Prostate gland (tissue), 2 donors: Measurements from ENCODE around the gene ATP5ME. TPM values are rescaled to one million over a fixed set of nuclear protein-coding genes. Genes with fewer than 3 reads are reported as not detected.

Experiments used
- DNase-seq: peaks from one replicate; pipeline ENCODE4 v3.0.0-alpha.2; 2019; ENCODE audit warnings: low spot score
- H3K27ac ChIP-seq, 2 donors: fragments of 200-600 bp; sonication (generic); 2 replicates each; pipeline ENCODE4 v1.5.1; 2017 to 2019
- H3K27me3 ChIP-seq: fragments of 200-600 bp; sonication (generic); replicated peaks from 2 replicates; pipeline ENCODE4 v1.5.1; 2019; ENCODE audit not compliant: insufficient read depth
- H3K36me3 ChIP-seq, 2 donors: fragments of 200-600 bp; sonication (generic); 1 replicate in 1 of 2; 2 replicates in 1 of 2; pipeline versions ENCODE4 v1.5.1 to v1.8.1; 2017 to 2019
- H3K4me1 ChIP-seq: fragments of 200-600 bp; sonication (generic); replicated peaks from 2 replicates; pipeline ENCODE4 v1.5.1; 2019
- H3K4me3 ChIP-seq, 2 donors: fragments of 200-600 bp; sonication (generic); 2 replicates each; pipeline ENCODE4 v1.5.1; 2017 to 2019
- H3K9me3 ChIP-seq: fragments of 200-600 bp; sonication (generic); 2 replicates; pipeline ENCODE4 v1.5.1; 2017
- POLR2A ChIP-seq: fragments of 450-650 bp; IDR thresholded peaks from one replicate; pipeline ENCODE4 v1.6.1; 2016; ENCODE audit warnings: antibody characterized with exemption, mild to moderate bottlenecking
- POLR2AphosphoS5 ChIP-seq: sonication (generic); formaldehyde crosslinking; IDR thresholded peaks from one replicate; pipeline ENCODE4 v1.6.1; 2017; ENCODE audit warnings: antibody characterized with exemption
- WGBS: methylation state at CpG from one replicate; pipeline ENCODE4 v1.1.5; 2018; 5-methylcytosine and 5-hydroxymethylcytosine counted together
- intact Hi-C: fragments of 100-400 bp; cut with DNase I; formaldehyde crosslinking; loops from one replicate; pipeline ENCODE4 v1.14.2; 2022
- total RNA-seq, 2 donors: library from RNA; depleted of rRNA; stranded (reverse); fragments of >200 nt; gene quantifications; one replicate each; pipeline ENCODE4 v1.1.0, GENCODE V29; 2016
- TF ChIP-seq, protein P1 (sequence below), 4 experiments: fragments of 200-600 bp in 2 of 4; fragments of 450-650 bp in 2 of 4; sonication (generic) in 2 of 4; IDR thresholded peaks; 1 replicate in 3 of 4; 2 replicates in 1 of 4; pipeline ENCODE4 v1.5.1; 2016 to 2019; ENCODE audit warnings: antibody characterized with exemption in 4 of 4, mild to moderate bottlenecking in 2 of 4, moderate library complexity in 2 of 4

ATP5ME gene
- total RNA-seq, 2 donors from 2014 or later, result 148 to 313 TPM

DNA sequence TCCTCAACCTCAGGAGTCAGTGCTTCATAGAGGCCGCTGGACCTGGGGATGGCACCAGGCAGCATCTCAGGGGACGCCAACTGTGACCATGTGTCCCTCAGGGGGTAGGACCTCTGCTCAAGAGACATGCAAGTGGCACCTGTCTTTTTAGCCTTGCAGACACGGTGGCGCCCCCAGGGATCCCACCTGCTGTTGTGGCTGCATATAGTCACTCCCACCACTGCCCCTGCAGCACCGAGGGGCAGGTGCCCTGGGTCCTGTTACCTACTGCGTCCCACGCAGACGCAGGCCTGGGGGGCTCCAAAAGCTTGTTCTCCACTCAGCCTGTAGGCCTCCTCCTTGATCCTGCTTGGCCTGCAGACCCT is 2.8 kb upstream of the ATP5ME start:
- no peak overlapping the region for H3K27ac ChIP-seq
- peaks cover 21% of the 10 kb centered on the region for H3K4me1 ChIP-seq
- 83% methylated on average over 8 of the region's 8 CpGs for WGBS
- no peaks in the 10 kb centered on the region for H3K27me3 ChIP-seq
- H3K4me3 ChIP-seq, result no peak overlapping the region
- intact Hi-C loops, result loop anchor here (5.0 to 10.0 kb wide), 3 partner anchors 105 to 342 kb away; partner anchors contain the start of gene ZNF141
- H3K36me3 ChIP-seq, result peaks cover 0 to 3% of the 10 kb centered on the region in 2 donors
- no peak for DNase-seq
- TF ChIP-seq, protein P1, sequence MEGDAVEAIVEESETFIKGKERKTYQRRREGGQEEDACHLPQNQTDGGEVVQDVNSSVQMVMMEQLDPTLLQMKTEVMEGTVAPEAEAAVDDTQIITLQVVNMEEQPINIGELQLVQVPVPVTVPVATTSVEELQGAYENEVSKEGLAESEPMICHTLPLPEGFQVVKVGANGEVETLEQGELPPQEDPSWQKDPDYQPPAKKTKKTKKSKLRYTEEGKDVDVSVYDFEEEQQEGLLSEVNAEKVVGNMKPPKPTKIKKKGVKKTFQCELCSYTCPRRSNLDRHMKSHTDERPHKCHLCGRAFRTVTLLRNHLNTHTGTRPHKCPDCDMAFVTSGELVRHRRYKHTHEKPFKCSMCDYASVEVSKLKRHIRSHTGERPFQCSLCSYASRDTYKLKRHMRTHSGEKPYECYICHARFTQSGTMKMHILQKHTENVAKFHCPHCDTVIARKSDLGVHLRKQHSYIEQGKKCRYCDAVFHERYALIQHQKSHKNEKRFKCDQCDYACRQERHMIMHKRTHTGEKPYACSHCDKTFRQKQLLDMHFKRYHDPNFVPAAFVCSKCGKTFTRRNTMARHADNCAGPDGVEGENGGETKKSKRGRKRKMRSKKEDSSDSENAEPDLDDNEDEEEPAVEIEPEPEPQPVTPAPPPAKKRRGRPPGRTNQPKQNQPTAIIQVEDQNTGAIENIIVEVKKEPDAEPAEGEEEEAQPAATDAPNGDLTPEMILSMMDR (IDR thresholded peaks at IDR 0.05), result no peak
- TF ChIP-seq POLR2A (no peak), POLR2AphosphoS5 (no peak)
- no peaks in the 10 kb centered on the region for H3K9me3 ChIP-seq

DNA sequence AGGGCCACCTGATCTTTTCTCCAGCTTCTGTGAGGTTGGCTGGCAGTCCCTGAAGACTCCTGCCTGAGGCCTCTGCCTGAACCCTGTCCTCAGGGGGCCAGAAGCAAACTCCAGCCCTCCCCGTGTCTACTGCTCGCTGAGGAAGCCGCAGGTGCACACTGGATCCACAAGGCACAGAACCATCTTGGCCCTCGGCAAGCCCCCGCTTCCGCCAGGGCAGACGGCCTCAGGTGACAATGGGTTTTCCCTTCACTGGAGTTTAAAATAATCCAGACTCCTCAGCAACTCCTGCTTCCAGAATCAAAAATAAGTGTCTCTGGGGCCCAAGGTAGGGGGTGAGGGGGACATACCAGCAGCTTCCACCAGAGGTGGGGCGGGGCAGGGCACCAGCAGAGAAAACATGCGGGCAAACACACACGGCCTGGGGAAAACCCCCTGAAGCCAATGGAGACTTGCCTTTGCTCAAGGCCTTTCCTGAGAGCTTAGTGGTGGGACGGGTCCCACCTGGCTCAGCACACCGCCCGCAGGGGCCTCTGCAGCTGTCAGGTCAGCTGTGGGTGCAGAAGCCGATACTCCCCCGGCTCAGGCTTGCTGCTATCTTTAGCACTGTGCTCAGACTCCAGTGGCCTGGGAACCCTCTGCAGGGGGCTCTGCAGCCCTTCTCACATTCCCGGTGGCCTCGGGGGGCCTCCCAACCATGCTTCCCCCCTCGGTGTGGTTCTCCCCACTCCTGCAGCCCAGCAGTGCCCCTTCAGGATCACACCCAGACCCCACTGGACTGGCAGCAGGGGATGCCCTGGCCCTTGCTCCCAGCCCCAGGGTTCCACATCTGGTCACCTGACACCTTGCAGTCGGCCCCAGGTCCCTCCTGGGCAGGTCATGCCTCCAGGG is 2.1 kb upstream of the ATP5ME start:
- intact Hi-C loops, result loop anchor here (5.0 to 10.0 kb wide), 3 partner anchors 106 to 341 kb away; partner anchors contain the start of gene ZNF141
- DNase-seq, result no peak
- Histone ChIP-seq H3K27me3 (no peaks in the 10 kb centered on the region), H3K36me3 (peaks cover 0 to 6% of the 10 kb centered on the region in 2 donors), H3K27ac (no peak overlapping the region), H3K4me3 (no peak overlapping the region), H3K9me3 (no peaks in the 10 kb centered on the region), H3K4me1 (peaks cover 20% of the 10 kb centered on the region)
- TF ChIP-seq, protein P1 (IDR thresholded peaks at IDR 0.05), result no peak
- no peak for TF ChIP-seq POLR2A
- no peak for TF ChIP-seq POLR2AphosphoS5
- 70% methylated on average over 19 of the region's 19 CpGs for WGBS

DNA sequence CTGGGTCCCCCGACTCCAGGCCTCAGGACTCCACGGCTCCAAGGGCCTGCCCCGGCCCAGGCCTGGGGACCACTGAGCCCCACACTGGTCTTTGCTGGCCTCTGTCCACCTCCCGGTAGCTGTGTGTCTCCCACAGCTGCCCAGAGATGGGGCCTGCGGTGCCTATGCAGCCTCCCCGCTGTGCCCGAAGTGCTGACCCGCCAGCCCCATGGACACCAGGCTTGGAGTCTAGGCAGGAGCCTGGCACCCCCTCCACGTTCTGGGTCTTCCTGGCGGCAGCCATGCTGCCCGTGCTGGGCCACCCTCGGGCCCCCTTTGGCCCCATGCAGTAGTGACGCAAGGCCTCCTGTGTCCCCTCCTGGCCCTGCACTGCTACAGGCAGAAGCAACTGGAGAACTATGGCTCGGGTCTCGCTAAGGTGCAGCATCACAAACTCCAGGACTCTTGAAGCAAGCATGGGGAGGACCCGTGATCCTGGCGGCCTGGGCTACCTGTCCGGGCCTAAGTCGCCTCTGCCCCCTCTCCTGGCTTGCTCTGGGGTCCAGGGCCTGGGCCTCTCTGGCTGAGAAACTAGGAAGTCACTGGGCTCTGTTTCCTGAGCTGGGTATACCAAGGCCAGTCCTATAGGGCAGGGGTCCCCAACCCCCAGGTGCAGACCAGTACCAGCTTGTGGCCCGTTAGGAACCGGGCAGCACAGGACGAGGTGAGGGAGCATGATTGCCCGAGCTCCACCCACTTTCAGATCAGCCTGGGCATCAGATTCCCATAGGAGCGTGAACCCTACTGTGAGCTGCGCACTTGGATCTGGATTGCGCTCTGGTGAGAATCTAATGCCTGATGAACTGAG is 1.2 kb upstream of the ATP5ME start:
- peak overlapping the region; percentile 86 to 99 for H3K4me3 ChIP-seq
- peaks cover 0 to 6% of the 10 kb centered on the region in 2 donors for H3K36me3 ChIP-seq
- TF ChIP-seq, protein P1 (IDR thresholded peaks at IDR 0.05), result no peak
- TF ChIP-seq POLR2AphosphoS5 (no peak), POLR2A (no peak)
- H3K27me3 ChIP-seq, result no peaks in the 10 kb centered on the region
- H3K9me3 ChIP-seq, result no peaks in the 10 kb centered on the region
- 59% methylated on average over 25 of the region's 26 CpGs for WGBS
- peaks cover 20% of the 10 kb centered on the region for H3K4me1 ChIP-seq
- H3K27ac ChIP-seq, result peak overlapping the region; percentile 94 to 98
- DNase-seq, result no peak
- intact Hi-C loops, result loop anchor here (5.0 to 10.0 kb wide), 3 partner anchors 107 to 340 kb away; partner anchors contain the start of gene ZNF141

DNA sequence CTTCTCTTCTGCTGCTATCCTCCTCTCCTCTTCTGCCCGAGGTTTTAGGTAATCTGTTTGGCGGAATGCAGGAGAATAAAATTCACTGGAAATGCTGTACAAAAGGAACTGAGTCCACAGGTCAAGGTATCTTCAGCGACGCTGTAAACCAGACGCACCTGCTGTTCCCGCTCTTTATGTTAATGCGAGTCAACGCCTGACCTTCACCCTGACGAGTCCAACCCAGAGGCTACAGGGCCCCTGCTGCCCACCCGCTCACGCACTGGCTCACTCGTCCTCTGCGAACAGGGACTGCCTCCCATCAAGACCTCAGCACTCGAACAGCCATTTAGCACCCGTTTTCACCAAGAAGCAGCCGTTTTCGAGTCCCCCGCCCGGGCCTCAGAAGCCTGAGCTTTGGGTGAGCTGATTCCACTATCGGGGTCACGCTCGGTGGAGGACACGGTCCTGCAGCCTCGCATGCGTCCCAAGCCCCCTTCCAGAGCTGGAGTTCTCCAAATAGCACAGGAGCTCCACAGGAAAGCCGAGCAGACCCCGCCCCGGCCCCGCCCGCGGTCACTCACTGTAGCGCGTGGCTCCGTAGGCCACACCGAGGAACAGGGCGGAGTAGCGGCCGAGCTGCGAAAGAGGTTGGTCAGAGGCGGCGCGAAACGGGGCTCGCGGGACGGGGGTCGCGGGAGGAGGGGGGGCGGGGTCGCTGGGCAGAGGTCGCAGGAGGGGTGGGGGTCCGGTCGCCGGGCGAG is 556 bp downstream of the ATP5ME start:
- DNase-seq, result peak; percentile 23
- TF ChIP-seq POLR2A (no peak), POLR2AphosphoS5 (no peak)
- TF ChIP-seq, protein P1 (IDR thresholded peaks at IDR 0.05), result no peak
- WGBS, result 8% methylated on average over 39 of the region's 55 CpGs

More for the DNA sequence above, 556 bp downstream of the ATP5ME start:
- H3K36me3 ChIP-seq, result peaks cover 0 to 6% of the 10 kb centered on the region in 2 donors
- H3K9me3 ChIP-seq, result no peaks in the 10 kb centered on the region
- intact Hi-C loops, result loop anchor here (10.0 kb wide), 2 partner anchors 169 to 339 kb away; partner anchors contain the start of gene ZNF141
- peaks cover 20% of the 10 kb centered on the region for H3K4me1 ChIP-seq
- H3K4me3 ChIP-seq, result peak overlapping the region; percentile 86 to 99
- H3K27ac ChIP-seq, result peak overlapping the region; percentile 94 to 98
- no peaks in the 10 kb centered on the region for H3K27me3 ChIP-seq
